HG03066 (cell line): Measurements from ENCODE around the gene ZNF214.
"Not testable (repeated sequence)": the region's sequence is repeated elsewhere in the genome, so short reads cannot be mapped to it uniquely, and the experiment has no call there.

Experiments
- ATAC-seq: cut with Tn5 transposase; IDR thresholded peaks from one replicate; pipeline ENCODE4 v1.9.1; 2021; ENCODE audit warnings: low read depth; ENCODE audit not compliant: unreplicated experiment

The ZNF214 gene

GRCh38 chr11:6991227-6991626 lies 28.9 kb downstream of the ZNF214 start:
- no peak for ATAC-seq

GRCh38 chr11:6988506-6988905 lies 31.6 kb downstream of the ZNF214 start:
- ATAC-seq, result no peak

GRCh38 chr11:6986487-6986886 lies 33.7 kb downstream of the ZNF214 start:
- no peak for ATAC-seq

- no peak for ATAC-seq
Measured at GRCh38 chr11:6979365-6979764, 40.8 kb downstream of the ZNF214 start.

- not testable (repeated sequence) for ATAC-seq
Measured at GRCh38 chr11:6969854-6970253, 50.3 kb downstream of the ZNF214 start.

- ATAC-seq, result no peak
Measured at GRCh38 chr11:6968816-6969215, 51.3 kb downstream of the ZNF214 start.

- no peak for ATAC-seq
Measured at GRCh38 chr11:6962673-6963072, 57.5 kb downstream of the ZNF214 start.

GRCh38 chr11:6962141-6962540 lies 58.0 kb downstream of the ZNF214 start:
- no peak for ATAC-seq

GRCh38 chr11:6954248-6954647 lies 65.9 kb downstream of the ZNF214 start:
- not testable (repeated sequence) for ATAC-seq
